GM12878 (cell line): ENCODE data around the gene KCNQ1. TPM values are rescaled to one million over a fixed set of nuclear protein-coding genes. Genes with fewer than 3 reads are reported as not detected.

ENCODE experiments used
- ATAC-seq: fragments of 200-7000 bp; cut with Tn5 transposase; 3 replicates; pipeline ENCODE4 v1.9.1; 2020; ENCODE audit warnings: mild to moderate bottlenecking, moderate library complexity
- BruUV-seq: library from RNA; stranded (reverse); fragments of 400-500 nt; replicated peaks from 2 replicates; lab custom pipeline; 2021; lab: Mats Ljungman, UMichigan
- CTCF ChIA-PET: fragments of 300-600 bp; sonication (Branson Sonifier 250); formaldehyde crosslinking; extraction: SDS; loops from one replicate; lab custom pipeline; 2021; ENCODE audit warnings: inconsistent platforms; lab: Yijun Ruan, JAX
- POLR2A ChIA-PET: fragments of 350-600 bp; formaldehyde crosslinking; extraction: SDS; loops from one replicate; lab custom pipeline; 2021; ENCODE audit warnings: inconsistent platforms; lab: Charles Lee
- RAD21 ChIA-PET: fragments of 300-600 bp; sonication (Branson Sonifier 250); formaldehyde crosslinking; loops from one replicate; lab custom pipeline; 2023; ENCODE audit warnings: antibody characterized with exemption; ENCODE audit not compliant: unreplicated experiment; lab: Charles Lee
- SMC1A ChIA-PET: fragments of 300-600 bp; sonication (Branson Sonifier 250); formaldehyde crosslinking; loops from one replicate; lab custom pipeline; 2023; ENCODE audit not compliant: unreplicated experiment, uncharacterized antibody; lab: Charles Lee
- DNase-seq: peaks from one replicate; pipeline ENCODE4 v3.0.0-alpha.2; 2011; ENCODE audit warnings: low read depth, low spot score
- FAIRE-seq: peaks from 3 replicates; lab custom pipeline; 2011; peaks lifted over from hg19 to GRCh38; lab: Jason Lieb, UNC
- H2AFZ ChIP-seq: 2 replicates; pipeline ENCODE4 v1.6.0; 2011; ENCODE audit warnings: low read depth, low read length, control low read depth; ENCODE audit not compliant: control insufficient read depth
- H3K27ac ChIP-seq: 2 replicates; pipeline ENCODE4 v1.5.1; 2011; ENCODE audit warnings: control low read depth; ENCODE audit not compliant: control insufficient read depth, insufficient read depth
- H3K27me3 ChIP-seq, 2 experiments: replicated peaks in 1 of 2; 2 replicates each; pipeline versions ENCODE4 v1.6.0 to v1.6.1; 2011; ENCODE audit warnings: low read length in 1 of 2; ENCODE audit not compliant: control insufficient read depth in 2 of 2, insufficient read depth in 2 of 2
- H3K36me3 ChIP-seq, 2 experiments: 2 replicates each; pipeline ENCODE4 v1.5.1; 2011; ENCODE audit warnings: low read length in 1 of 2; ENCODE audit not compliant: control insufficient read depth in 2 of 2, insufficient read depth in 2 of 2
- H3K4me1 ChIP-seq: 2 replicates; pipeline ENCODE4 v1.6.1; 2011; ENCODE audit warnings: mild to moderate bottlenecking, low read length, moderate library complexity, mixed read lengths; ENCODE audit not compliant: control insufficient read depth, insufficient read depth
- H3K4me2 ChIP-seq: 2 replicates; pipeline ENCODE4 v1.6.0; 2011; ENCODE audit warnings: control low read depth; ENCODE audit not compliant: control insufficient read depth, insufficient read depth
- H3K4me3 ChIP-seq: fragments of 200-600 bp; sonication (generic); 2 replicates; pipeline ENCODE4 v1.5.1; 2016
- H3K79me2 ChIP-seq: 2 replicates; pipeline ENCODE4 v1.6.0; 2011; ENCODE audit warnings: low read length; ENCODE audit not compliant: control insufficient read depth, insufficient read depth
- H3K9ac ChIP-seq: 2 replicates; pipeline ENCODE4 v1.8.0; 2011; ENCODE audit warnings: low read length, control low read depth, mixed read lengths; ENCODE audit not compliant: control insufficient read depth, insufficient read depth
- H3K9me3 ChIP-seq: replicated peaks from 3 replicates; pipeline ENCODE4 v1.5.1; 2011; ENCODE audit warnings: mild to moderate bottlenecking, low read length; ENCODE audit not compliant: control insufficient read depth, insufficient read depth
- H4K20me1 ChIP-seq: 2 replicates; pipeline ENCODE4 v1.6.0; 2011; ENCODE audit not compliant: control insufficient read depth, insufficient read depth
- BRCA1 ChIP-seq: IDR thresholded peaks from 2 replicates; pipeline ENCODE4 v1.6.1; 2011; ENCODE audit warnings: low read depth, low read length, improper control_type of control experiment
- CREM ChIP-seq: IDR thresholded peaks from 2 replicates; pipeline ENCODE4 v1.6.1; 2014; ENCODE audit warnings: antibody characterized with exemption, low read depth
- EP300 ChIP-seq, 2 experiments: fragments of 150-350 bp in 1 of 2; IDR thresholded peaks; 2 replicates each; pipeline ENCODE4 v1.6.1; 2011 to 2012; ENCODE audit warnings: low read depth in 2 of 2, low read length in 2 of 2, borderline replicate concordance in 1 of 2, improper control_type of control experiment in 1 of 2, inconsistent platforms in 1 of 2; ENCODE audit not compliant: control insufficient read depth in 1 of 2
- KAT2A ChIP-seq: conservative IDR thresholded peaks from 2 replicates; pipeline ENCODE4 v1.6.1; 2011; ENCODE audit warnings: low read depth, low read length; ENCODE audit not compliant: control insufficient read depth
- KLF5 ChIP-seq: fragments of 450-650 bp; IDR thresholded peaks from 2 replicates; pipeline ENCODE4 v1.6.1; 2014; ENCODE audit warnings: mild to moderate bottlenecking; ENCODE audit not compliant: partially characterized antibody
- MXI1 ChIP-seq: fragments of 150-350 bp; IDR thresholded peaks from 2 replicates; pipeline ENCODE4 v1.6.1; 2011; ENCODE audit warnings: low read depth, mild to moderate bottlenecking, inconsistent platforms, low read length, improper control_type of control experiment
- NFYA ChIP-seq: IDR thresholded peaks from 2 replicates; pipeline ENCODE4 v1.6.1; 2011; ENCODE audit warnings: low read depth, mild to moderate bottlenecking, low read length, improper control_type of control experiment, borderline replicate concordance
- RAD51 ChIP-seq: fragments of 450-650 bp; IDR thresholded peaks from 2 replicates; pipeline ENCODE4 v1.6.1; 2016; ENCODE audit warnings: moderate library complexity, mild to moderate bottlenecking, inconsistent platforms
- RBBP5 ChIP-seq: fragments of 200-600 bp; sonication (generic); conservative IDR thresholded peaks from 2 replicates; pipeline ENCODE4 v1.6.1; 2016
- TBL1XR1 ChIP-seq: IDR thresholded peaks from 2 replicates; pipeline ENCODE4 v1.6.1; 2012; ENCODE audit warnings: low read depth, low read length, improper control_type of control experiment
- TCF12 ChIP-seq: IDR thresholded peaks from 2 replicates; pipeline ENCODE4 v1.6.1; 2011; ENCODE audit warnings: low read depth, mild to moderate bottlenecking, low read length
- WGBS: methylation state at CpG from one replicate; pipeline ENCODE4 v1.1.6; 2016; ENCODE audit warnings: low lambda C conversion rate; ENCODE audit not compliant: insufficient replicate concordance, insufficient coverage; ENCODE audit errors: missing lambda C conversion rate; 5-methylcytosine and 5-hydroxymethylcytosine counted together
- in situ Hi-C: fragments of 300-500 bp; cut with MboI; formaldehyde crosslinking; loops from 9 replicates; pipeline ENCODE4 v1.14.3; 2018; ENCODE audit warnings: mixed read lengths
- intact Hi-C: fragments of 100-400 bp; cut with micrococcal nuclease; formaldehyde crosslinking; loops from one replicate; pipeline ENCODE4 v1.14.2; 2022; ENCODE audit not compliant: unreplicated experiment
- polyA plus RNA-seq, 11 experiments: library from polyadenylated mRNA; depleted of rRNA in 4 of 11; unstranded in 6 of 11; stranded (reverse) in 5 of 11; fragments of >200 nt; fragmentation: Nextera tagmentation in 4 of 11; fragmentation: Illumina TruSeq in 1 of 11; extraction: Ambion mirVana in 4 of 11; extraction: Trizol in 1 of 11; gene quantifications; 1 replicate in 1 of 11; 2 replicates in 10 of 11; pipeline versions ENCODE4 v1.2.1 to v1.2.3, GENCODE V29; 2011 to 2016; ENCODE audit warnings: inconsistent platforms in 2 of 11, missing spikeins in 2 of 11, low read depth in 1 of 11
- total RNA-seq, 4 experiments: library from RNA; depleted of rRNA in 3 of 4; stranded (reverse); fragments of >200 nt in 3 of 4; fragmentation: Illumina TruSeq in 1 of 4; extraction: Trizol in 1 of 4; gene quantifications; 2 replicates each; pipeline versions ENCODE4 v1.2.1 to v1.2.3, GENCODE V29; 2013 to 2021
- TF ChIP-seq, protein P1 (sequence below): fragments of 450-650 bp; IDR thresholded peaks from 2 replicates; pipeline ENCODE4 v1.6.1; 2017; ENCODE audit warnings: mild to moderate bottlenecking, moderate library complexity
- TF ChIP-seq, protein P2 (sequence below): IDR thresholded peaks from 2 replicates; pipeline ENCODE4 v1.6.1; 2012; ENCODE audit warnings: low read length, inconsistent platforms
- TF ChIP-seq, protein P3 (sequence below): fragments of 450-650 bp; IDR thresholded peaks from 2 replicates; pipeline ENCODE4 v1.6.1; 2014; ENCODE audit warnings: mild to moderate bottlenecking
- TF ChIP-seq, protein P4 (sequence below), 3 experiments: IDR thresholded peaks in 2 of 3; conservative IDR thresholded peaks in 1 of 3; 2 replicates each; pipeline ENCODE4 v1.5.1; 2011; ENCODE audit warnings: low read depth in 3 of 3, low read length in 3 of 3, mild to moderate bottlenecking in 3 of 3, control low read depth in 2 of 3, moderate library complexity in 2 of 3, inconsistent platforms in 1 of 3, mixed read lengths in 1 of 3; ENCODE audit not compliant: control insufficient read depth in 2 of 3, insufficient read depth in 1 of 3; ENCODE audit errors: extremely low read depth in 1 of 3

KCNQ1 gene
- total and polyA plus RNA-seq, 10 of the 15 experiments (the other 5 are each of a cell fraction or from before 2014, with no cell fraction given): 0.03 to 0.15 (median 0.12) TPM; not detected in 7

DNA sequence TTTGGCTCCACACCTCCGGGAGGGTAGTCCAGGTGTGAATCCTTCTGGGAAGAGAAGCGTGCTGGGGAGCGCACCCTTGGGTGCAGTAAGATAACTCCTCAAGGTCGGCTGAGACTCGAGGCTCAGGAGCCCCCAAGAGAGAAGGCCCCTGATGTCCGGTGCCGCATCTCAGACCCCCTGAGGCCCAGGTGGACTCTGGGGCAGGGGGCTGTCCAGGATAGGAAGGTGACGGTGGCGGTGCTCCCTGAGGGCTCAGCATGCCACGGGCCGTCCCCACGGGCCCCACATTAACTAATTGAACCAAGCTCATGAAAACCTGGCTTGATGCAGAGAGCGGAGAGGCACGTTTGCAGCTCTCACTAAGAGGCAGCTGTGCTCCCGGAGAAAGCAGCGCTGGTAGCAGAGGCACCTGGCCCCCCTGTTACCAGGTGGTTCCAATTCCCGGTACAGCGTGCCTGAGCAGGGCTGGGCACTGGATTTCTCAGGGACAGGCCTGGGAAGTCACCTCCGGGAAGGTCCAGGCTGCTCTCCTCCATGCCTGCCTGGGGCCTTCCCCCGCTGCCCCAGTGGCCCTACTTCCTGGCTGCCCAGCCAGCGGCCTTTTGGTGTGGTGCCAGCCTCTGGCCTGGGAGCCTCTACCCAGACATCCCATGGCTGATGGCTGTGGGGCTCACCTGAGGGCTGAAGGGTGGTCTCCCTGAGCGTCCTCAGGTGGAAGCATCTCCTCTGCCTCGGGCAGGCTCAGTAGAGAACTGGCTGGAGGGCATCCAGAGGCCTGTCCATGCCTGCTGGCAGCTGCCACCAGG is 1.1 kb downstream of the KCNQ1 start:
- no peak for ATAC-seq
- H3K36me3 ChIP-seq: no peaks in the 10 kb centered on the region
- no peaks in the 10 kb centered on the region for H3K4me1 ChIP-seq
- H2AFZ ChIP-seq: no peak overlapping the region
- no peak for FAIRE-seq
- ChIA-PET POLR2A (no interaction called here), SMC1A (no interaction called here), CTCF (interaction anchor here (0.6 kb wide), 1 partner anchor 442 kb away, joined by 3 read pairs; no protein-coding TSS in a partner anchor), RAD21 (no interaction called here)
- H3K4me2 ChIP-seq: no peak overlapping the region
- BruUV-seq: no TSS peak
- peaks cover 2 to 7% of the 10 kb centered on the region in 2 experiments; a peak in 3 of 4 replicates for H3K27me3 ChIP-seq
- no peaks in the 10 kb centered on the region for H3K79me2 ChIP-seq
- no peak overlapping the region for H3K27ac ChIP-seq
- no peak for DNase-seq
- no peak overlapping the region for H3K9ac ChIP-seq
- no peaks in the 10 kb centered on the region for H3K9me3 ChIP-seq
- no peak overlapping the region for H3K4me3 ChIP-seq
- no peaks in the 10 kb centered on the region for H4K20me1 ChIP-seq
- intact Hi-C loops: loop anchor here (2.0 kb wide), 1 partner anchor 21 kb away; no protein-coding TSS in a partner anchor
- 58% methylated on average over 20 of the region's 23 CpGs for WGBS
- in situ Hi-C loops: no loop called here
- TF ChIP-seq, protein P1, sequence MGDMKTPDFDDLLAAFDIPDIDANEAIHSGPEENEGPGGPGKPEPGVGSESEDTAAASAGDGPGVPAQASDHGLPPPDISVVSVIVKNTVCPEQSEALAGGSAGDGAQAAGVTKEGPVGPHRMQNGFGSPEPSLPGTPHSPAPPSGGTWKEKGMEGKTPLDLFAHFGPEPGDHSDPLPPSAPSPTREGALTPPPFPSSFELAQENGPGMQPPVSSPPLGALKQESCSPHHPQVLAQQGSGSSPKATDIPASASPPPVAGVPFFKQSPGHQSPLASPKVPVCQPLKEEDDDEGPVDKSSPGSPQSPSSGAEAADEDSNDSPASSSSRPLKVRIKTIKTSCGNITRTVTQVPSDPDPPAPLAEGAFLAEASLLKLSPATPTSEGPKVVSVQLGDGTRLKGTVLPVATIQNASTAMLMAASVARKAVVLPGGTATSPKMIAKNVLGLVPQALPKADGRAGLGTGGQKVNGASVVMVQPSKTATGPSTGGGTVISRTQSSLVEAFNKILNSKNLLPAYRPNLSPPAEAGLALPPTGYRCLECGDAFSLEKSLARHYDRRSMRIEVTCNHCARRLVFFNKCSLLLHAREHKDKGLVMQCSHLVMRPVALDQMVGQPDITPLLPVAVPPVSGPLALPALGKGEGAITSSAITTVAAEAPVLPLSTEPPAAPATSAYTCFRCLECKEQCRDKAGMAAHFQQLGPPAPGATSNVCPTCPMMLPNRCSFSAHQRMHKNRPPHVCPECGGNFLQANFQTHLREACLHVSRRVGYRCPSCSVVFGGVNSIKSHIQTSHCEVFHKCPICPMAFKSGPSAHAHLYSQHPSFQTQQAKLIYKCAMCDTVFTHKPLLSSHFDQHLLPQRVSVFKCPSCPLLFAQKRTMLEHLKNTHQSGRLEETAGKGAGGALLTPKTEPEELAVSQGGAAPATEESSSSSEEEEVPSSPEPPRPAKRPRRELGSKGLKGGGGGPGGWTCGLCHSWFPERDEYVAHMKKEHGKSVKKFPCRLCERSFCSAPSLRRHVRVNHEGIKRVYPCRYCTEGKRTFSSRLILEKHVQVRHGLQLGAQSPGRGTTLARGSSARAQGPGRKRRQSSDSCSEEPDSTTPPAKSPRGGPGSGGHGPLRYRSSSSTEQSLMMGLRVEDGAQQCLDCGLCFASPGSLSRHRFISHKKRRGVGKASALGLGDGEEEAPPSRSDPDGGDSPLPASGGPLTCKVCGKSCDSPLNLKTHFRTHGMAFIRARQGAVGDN: no peak
- TF ChIP-seq, protein P2, sequence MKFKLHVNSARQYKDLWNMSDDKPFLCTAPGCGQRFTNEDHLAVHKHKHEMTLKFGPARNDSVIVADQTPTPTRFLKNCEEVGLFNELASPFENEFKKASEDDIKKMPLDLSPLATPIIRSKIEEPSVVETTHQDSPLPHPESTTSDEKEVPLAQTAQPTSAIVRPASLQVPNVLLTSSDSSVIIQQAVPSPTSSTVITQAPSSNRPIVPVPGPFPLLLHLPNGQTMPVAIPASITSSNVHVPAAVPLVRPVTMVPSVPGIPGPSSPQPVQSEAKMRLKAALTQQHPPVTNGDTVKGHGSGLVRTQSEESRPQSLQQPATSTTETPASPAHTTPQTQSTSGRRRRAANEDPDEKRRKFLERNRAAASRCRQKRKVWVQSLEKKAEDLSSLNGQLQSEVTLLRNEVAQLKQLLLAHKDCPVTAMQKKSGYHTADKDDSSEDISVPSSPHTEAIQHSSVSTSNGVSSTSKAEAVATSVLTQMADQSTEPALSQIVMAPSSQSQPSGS: no peak
- TF ChIP-seq TCF12: no peak
- TF ChIP-seq CREM: no peak
- TF ChIP-seq, protein P3, sequence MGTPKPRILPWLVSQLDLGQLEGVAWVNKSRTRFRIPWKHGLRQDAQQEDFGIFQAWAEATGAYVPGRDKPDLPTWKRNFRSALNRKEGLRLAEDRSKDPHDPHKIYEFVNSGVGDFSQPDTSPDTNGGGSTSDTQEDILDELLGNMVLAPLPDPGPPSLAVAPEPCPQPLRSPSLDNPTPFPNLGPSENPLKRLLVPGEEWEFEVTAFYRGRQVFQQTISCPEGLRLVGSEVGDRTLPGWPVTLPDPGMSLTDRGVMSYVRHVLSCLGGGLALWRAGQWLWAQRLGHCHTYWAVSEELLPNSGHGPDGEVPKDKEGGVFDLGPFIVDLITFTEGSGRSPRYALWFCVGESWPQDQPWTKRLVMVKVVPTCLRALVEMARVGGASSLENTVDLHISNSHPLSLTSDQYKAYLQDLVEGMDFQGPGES: no peak
- TF ChIP-seq KLF5: no peak
- TF ChIP-seq NFYA: no peak
- TF ChIP-seq MXI1: no peak
- TF ChIP-seq RAD51: no peak
- TF ChIP-seq RBBP5: no peak
- TF ChIP-seq KAT2A: no peak
- TF ChIP-seq, protein P4, sequence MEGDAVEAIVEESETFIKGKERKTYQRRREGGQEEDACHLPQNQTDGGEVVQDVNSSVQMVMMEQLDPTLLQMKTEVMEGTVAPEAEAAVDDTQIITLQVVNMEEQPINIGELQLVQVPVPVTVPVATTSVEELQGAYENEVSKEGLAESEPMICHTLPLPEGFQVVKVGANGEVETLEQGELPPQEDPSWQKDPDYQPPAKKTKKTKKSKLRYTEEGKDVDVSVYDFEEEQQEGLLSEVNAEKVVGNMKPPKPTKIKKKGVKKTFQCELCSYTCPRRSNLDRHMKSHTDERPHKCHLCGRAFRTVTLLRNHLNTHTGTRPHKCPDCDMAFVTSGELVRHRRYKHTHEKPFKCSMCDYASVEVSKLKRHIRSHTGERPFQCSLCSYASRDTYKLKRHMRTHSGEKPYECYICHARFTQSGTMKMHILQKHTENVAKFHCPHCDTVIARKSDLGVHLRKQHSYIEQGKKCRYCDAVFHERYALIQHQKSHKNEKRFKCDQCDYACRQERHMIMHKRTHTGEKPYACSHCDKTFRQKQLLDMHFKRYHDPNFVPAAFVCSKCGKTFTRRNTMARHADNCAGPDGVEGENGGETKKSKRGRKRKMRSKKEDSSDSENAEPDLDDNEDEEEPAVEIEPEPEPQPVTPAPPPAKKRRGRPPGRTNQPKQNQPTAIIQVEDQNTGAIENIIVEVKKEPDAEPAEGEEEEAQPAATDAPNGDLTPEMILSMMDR (IDR thresholded peaks at IDR 0.05 in 2 of 3, conservative IDR thresholded peaks at IDR 0.05 in 1 of 3; ENCODE audit: control insufficient read depth in 2 of 3, extremely low read depth in 1 of 3, insufficient read depth in 1 of 3, low read depth in 3 of 3, low read length in 3 of 3): no peak
- TF ChIP-seq EP300 (IDR thresholded peaks at IDR 0.05; ENCODE audit: borderline replicate concordance in 1 of 2, control insufficient read depth in 1 of 2, low read depth in 2 of 2, low read length in 2 of 2): no peak
- no peak for TF ChIP-seq BRCA1
- no peak for TF ChIP-seq TBL1XR1
